ENCODE data around the gene VPS11. TPM values are rescaled to one million over a fixed set of nuclear protein-coding genes. Genes with fewer than 3 reads are reported as not detected.
A peak's percentile ranks its signal among the peaks of the same experiment; 100 is the strongest.

VPS11 gene
- total RNA-seq, 4 donors from 2014 or later, result 27.4 to 40.2 (median 32.4) TPM

DNA sequence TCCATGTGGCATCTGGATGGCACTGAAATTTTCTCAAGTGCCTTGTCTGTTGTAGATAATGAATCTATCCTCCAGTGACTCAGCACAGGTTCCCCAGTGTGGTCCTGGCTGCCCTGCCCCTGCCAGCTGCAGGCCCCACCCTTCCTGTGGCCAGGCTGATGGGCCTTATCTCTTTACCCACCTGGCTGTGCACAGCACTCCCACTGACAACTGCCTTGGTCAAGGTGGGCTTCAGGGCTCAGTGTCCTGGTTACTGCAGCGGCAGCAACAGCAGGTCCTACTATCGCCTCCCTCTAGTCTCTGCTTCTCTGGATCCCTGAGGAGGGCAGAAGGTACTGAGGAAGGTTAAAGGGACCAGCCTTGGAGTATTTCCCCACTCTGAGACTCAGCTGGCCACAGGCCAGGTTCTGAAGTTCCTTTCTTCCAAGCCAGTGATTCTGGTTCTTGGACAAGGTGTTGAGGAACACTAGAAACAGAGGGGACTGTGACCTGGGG is 20.2 kb downstream of the VPS11 start:
- Histone ChIP-seq H3K27me3 (no peaks in the 10 kb centered on the region), H3K36me3 (peaks cover 0 to 18% (median 10%) of the 10 kb centered on the region in 4 donors), H3K9me3 (no peaks in the 10 kb centered on the region), H3K4me3 (no peak overlapping the region), H3K4me1 (peaks cover 16 to 35% (median 25%) of the 10 kb centered on the region in 4 donors), H3K27ac (replicated peaks in 1 of 4) (no peak overlapping the region)
- no peak for TF ChIP-seq POLR2AphosphoS5 (IDR thresholded peaks at IDR 0.05)
- TF ChIP-seq, protein P1, sequence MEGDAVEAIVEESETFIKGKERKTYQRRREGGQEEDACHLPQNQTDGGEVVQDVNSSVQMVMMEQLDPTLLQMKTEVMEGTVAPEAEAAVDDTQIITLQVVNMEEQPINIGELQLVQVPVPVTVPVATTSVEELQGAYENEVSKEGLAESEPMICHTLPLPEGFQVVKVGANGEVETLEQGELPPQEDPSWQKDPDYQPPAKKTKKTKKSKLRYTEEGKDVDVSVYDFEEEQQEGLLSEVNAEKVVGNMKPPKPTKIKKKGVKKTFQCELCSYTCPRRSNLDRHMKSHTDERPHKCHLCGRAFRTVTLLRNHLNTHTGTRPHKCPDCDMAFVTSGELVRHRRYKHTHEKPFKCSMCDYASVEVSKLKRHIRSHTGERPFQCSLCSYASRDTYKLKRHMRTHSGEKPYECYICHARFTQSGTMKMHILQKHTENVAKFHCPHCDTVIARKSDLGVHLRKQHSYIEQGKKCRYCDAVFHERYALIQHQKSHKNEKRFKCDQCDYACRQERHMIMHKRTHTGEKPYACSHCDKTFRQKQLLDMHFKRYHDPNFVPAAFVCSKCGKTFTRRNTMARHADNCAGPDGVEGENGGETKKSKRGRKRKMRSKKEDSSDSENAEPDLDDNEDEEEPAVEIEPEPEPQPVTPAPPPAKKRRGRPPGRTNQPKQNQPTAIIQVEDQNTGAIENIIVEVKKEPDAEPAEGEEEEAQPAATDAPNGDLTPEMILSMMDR (IDR thresholded peaks at IDR 0.05), result no peak
- TF ChIP-seq POLR2A (IDR thresholded peaks at IDR 0.05; ENCODE audit: low read depth), result no peak
- TF ChIP-seq EP300 (IDR thresholded peaks at IDR 0.05), result no peak
- no peak for DNase-seq (ENCODE audit: extremely low spot score)
- intact Hi-C loops (cut with DNase I), result no loop called here
- 76% methylated on average over 2 of the region's 2 CpGs for WGBS

DNA sequence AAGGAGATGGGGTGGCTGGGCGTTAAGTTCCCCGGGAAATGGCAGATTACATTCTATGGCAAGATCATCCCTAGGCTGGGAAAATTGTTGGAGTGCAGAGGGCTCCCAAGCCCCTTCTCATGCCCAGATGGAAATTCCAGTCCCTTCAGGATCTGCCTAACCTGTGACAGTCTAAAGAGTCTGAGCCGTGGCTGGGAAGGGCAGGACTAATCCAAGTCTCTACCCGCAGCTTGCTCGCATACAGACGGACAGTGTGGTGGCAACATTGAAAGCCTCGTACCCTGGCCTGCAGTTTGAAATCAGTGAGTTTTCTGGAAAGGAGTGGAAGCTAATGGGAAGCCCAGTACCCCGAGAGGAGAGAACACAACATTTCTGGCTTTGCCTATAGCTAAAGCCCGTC is 20.8 kb downstream of the VPS11 start:
- TF ChIP-seq EP300 (IDR thresholded peaks at IDR 0.05) (no peak), POLR2A (IDR thresholded peaks at IDR 0.05; ENCODE audit: low read depth) (no peak), POLR2AphosphoS5 (IDR thresholded peaks at IDR 0.05) (no peak)
- TF ChIP-seq, protein P1 (IDR thresholded peaks at IDR 0.05), result no peak
- peaks cover 22 to 41% (median 32%) of the 10 kb centered on the region in 4 donors for H3K4me1 ChIP-seq
- H3K27ac ChIP-seq (replicated peaks in 1 of 4), result no peak overlapping the region
- no peaks in the 10 kb centered on the region for H3K27me3 ChIP-seq
- no peak for DNase-seq (ENCODE audit: extremely low spot score)
- intact Hi-C loops (cut with DNase I), result no loop called here
- WGBS, result 90% methylated on average over 9 of the region's 9 CpGs
- H3K9me3 ChIP-seq, result no peaks in the 10 kb centered on the region
- H3K4me3 ChIP-seq, result no peak overlapping the region
- H3K36me3 ChIP-seq, result peaks cover 0 to 24% (median 14%) of the 10 kb centered on the region in 4 donors

DNA sequence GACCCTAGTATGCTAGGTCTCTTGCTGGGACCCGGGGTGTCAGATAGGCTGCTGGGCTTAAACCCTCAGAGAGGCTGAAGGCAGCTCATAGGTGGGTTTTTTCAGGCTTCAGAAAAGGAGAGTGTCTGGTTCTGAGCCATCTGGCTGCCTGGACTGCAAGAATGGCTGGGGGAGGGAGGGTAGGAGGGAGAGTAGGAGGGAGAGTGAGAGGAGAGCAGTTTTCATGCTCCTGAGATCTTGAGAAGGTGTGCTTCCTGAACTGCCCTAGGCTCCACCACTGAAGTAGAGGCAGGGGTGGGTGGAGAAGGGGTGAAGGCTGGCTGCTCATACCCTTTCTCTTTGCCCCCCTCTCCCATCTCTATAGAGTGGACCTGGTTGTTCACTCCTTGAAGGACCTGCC is 21.7 kb downstream of the VPS11 start:
- no peaks in the 10 kb centered on the region for H3K27me3 ChIP-seq
- no peak overlapping the region for H3K27ac ChIP-seq (replicated peaks in 1 of 4)
- WGBS, result 91% methylated on average over 1 of the region's 1 CpG
- TF ChIP-seq, protein P1 (IDR thresholded peaks at IDR 0.05), result no peak
- TF ChIP-seq POLR2A (IDR thresholded peaks at IDR 0.05; ENCODE audit: low read depth), result no peak
- TF ChIP-seq POLR2AphosphoS5 (IDR thresholded peaks at IDR 0.05), result no peak
- TF ChIP-seq EP300 (IDR thresholded peaks at IDR 0.05), result no peak
- peaks cover 0 to 24% (median 14%) of the 10 kb centered on the region in 4 donors for H3K36me3 ChIP-seq
- no peak overlapping the region for H3K4me3 ChIP-seq
- intact Hi-C loops (cut with DNase I), result no loop called here
- peaks cover 25 to 48% (median 37%) of the 10 kb centered on the region in 4 donors for H3K4me1 ChIP-seq
- H3K9me3 ChIP-seq, result no peaks in the 10 kb centered on the region
- DNase-seq (ENCODE audit: extremely low spot score), result no peak

DNA sequence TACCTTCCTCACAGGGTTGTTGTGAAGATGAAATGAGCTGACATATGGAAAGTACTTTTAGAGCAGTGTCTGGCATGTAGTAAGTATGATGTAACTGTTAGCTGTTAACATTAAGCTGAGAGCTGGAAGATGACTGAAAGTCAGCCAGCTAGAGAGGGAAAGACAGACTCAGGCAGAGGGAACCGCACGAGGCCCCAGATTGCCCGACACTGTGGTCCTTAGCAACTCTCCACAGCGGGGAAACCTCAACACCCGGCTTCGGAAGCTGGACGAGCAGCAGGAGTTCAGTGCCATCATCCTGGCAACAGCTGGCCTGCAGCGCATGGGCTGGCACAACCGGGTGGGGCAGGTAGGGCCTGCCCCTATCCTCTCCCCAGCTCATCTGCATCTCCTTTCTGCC is 23.6 kb downstream of the VPS11 start:
- TF ChIP-seq POLR2A (IDR thresholded peaks at IDR 0.05; ENCODE audit: low read depth) (no peak), EP300 (IDR thresholded peaks at IDR 0.05) (no peak), POLR2AphosphoS5 (IDR thresholded peaks at IDR 0.05) (no peak)
- TF ChIP-seq, protein P1 (IDR thresholded peaks at IDR 0.05), result no peak
- Histone ChIP-seq H3K9me3 (no peaks in the 10 kb centered on the region), H3K4me1 (peaks cover 19 to 41% (median 30%) of the 10 kb centered on the region in 4 donors), H3K4me3 (no peak overlapping the region), H3K27ac (replicated peaks in 1 of 4) (peak overlapping the region in 2 of 4 donors; percentile 32 to 98), H3K36me3 (peaks cover 0 to 24% (median 14%) of the 10 kb centered on the region in 4 donors), H3K27me3 (no peaks in the 10 kb centered on the region)
- 51% methylated on average over 7 of the region's 9 CpGs for WGBS
- DNase-seq (ENCODE audit: extremely low spot score), result no peak
- intact Hi-C loops (cut with DNase I), result no loop called here
